IPS-18c (cell line): ENCODE results near the gene KRT12.
"Not testable (repeated sequence)": the region's sequence is repeated elsewhere in the genome, so short reads cannot be mapped to it uniquely, and the experiment has no call there.

ENCODE experiments used
- H3K4me3 ChIP-seq: 2 replicates; pipeline ENCODE4 v1.7.0; 2013; ENCODE audit warnings: low read depth, mild to moderate bottlenecking, low read length, moderate library complexity; ENCODE audit not compliant: insufficient read depth
- H3K9me3 ChIP-seq: one replicate; pipeline ENCODE4 v1.6.1; 2013; ENCODE audit warnings: mild to moderate bottlenecking, low read length, moderate library complexity; ENCODE audit not compliant: control insufficient read depth, insufficient read depth

KRT12 gene

DNA sequence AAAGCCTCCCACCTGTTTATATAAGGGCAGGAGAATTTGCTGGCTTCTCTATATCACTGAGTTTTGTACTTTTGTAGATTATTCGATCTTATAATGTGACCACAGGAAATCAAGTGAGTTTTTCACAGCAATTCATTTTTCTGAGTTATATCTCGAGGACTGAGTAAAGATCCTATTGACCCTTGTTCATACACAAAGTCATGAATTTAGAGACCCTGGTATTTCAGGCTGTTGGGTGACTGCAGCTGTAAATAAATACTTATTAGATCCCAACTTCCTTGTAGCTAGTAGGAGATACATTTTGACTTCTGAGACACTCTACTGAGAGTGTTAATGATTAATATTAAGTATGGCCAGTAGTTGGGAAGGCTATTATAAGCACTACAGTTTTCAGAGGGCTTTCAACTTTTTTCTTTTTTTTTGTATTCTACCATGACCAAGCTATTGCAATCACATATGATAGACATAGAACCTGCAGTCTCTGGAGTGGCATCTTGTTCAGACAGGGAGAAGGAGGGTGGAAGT, 21.2 kb upstream of the KRT12 start:
- no peaks in the 10 kb centered on the region for H3K9me3 ChIP-seq
- no peak overlapping the region for H3K4me3 ChIP-seq

DNA sequence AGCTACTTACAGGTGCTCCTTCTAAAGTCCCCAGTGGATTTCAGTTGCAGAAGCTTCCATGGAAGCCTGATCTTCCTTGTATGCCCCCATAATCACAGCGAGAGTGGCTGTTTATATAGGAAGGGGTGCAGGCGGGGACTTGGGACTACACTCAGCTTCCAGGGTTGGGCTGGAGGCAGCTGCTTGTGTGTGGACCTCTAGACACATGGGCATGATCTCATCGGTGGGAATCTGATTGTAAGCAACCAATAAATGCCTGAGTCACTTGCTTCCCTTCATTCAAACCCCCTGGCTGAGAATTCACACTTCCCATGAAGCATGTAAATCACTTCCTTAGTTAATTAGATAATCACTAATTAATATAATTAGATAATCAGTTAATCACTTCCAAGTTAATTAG, 19.1 kb upstream of the KRT12 start:
- no peak overlapping the region for H3K4me3 ChIP-seq
- H3K9me3 ChIP-seq: no peaks in the 10 kb centered on the region

DNA sequence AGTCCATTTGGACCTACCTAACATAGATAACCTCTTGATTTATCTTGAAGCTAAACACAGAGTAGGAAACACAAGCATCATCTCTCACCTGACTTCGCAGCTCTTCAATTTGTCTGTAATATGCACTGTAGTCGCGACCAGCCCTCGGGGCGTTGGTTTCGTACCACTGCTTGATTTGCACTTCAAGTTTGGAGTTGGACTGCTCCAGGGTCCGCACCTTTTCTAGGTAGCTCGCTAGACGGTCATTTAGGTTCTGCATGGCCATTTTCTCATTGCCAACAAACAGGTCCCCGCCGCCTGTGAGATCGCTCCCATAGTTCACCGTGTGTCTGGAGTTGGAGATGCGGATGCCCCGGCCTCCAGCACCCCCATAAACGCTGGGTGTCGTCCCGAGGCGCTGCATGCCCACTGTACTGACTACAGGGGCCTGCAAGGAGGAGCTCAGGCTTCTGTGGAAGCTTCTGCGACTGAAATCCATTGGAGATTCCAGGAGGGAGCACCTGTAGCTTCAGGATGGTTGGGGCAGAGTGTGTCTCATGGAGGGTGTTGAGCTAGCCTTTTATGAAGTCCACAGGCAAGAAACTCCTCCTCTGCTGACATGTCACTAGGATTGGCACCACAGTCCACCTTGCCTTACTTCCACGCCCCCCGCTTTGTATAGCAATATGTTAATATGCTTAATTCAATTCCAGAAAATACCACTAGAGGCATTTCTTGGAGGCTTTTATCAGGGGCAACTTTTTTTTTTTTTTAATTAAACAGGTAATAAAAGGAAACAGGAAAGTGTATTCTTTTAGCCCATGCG, 17.9 kb upstream of the KRT12 start, which contains the start of gene KRT20:
KRT20 (minus strand) TSS at position 535 of the 805 bp plus-strand sequence; CDS start at position 478, 57 bp downstream.
- Histone ChIP-seq H3K4me3 (no peak within 1 kb of the TSS), H3K9me3 (no peaks in the 10 kb centered on the region)

DNA sequence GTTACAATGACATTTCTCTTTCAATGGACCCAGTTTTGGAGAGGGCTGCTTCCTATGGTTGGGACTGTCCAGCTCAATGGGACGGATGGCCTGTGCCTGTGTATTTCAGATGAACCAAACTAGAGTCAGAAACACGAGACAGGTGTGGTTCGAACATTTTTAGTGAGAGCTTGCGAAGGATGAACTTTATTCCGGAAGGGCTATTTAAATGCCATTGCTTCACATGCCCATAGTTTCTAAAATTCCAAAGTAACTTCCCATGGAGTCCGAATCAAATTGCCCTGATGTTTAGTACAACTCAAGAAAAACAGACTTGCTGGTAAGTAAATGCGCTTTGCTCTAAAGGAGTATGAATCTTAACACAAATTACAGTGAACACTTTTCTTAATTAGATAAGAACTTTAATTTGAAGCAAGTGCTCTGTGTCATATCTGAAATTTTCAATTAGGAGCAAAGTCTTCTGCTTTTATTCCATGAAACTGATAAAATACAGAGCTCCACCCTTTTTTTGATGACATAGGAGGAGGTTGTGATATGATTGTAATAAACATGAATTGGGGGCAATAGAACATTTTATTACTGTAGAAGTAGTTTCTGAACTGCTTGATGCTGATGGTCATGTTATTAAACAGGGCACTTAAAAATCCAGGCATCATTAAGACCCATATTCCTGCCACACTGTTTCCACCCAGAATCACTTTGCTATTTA, 16.8 kb upstream of the KRT12 start:
- H3K9me3 ChIP-seq: no peaks in the 10 kb centered on the region
- no peak overlapping the region for H3K4me3 ChIP-seq

DNA sequence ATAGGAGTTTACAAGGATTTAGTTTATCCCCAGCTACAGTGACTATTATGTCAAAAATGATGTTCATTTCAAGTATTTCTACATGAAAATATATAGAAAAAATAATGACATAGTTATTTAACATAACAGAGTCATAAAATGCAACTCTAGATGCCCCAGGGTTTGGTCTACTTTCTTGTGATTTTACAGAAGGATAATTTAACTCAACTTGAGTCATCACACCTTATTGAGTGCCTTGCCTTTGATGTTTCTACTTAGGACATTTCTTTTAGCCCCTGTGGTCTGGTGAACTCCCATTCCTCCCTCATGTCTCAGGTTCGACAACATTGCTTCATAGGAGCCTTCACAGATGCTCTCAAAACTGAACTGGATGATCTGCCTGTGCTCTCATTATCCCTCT, 16.0 kb upstream of the KRT12 start:
- Histone ChIP-seq H3K4me3 (no peak overlapping the region), H3K9me3 (no peaks in the 10 kb centered on the region)

DNA sequence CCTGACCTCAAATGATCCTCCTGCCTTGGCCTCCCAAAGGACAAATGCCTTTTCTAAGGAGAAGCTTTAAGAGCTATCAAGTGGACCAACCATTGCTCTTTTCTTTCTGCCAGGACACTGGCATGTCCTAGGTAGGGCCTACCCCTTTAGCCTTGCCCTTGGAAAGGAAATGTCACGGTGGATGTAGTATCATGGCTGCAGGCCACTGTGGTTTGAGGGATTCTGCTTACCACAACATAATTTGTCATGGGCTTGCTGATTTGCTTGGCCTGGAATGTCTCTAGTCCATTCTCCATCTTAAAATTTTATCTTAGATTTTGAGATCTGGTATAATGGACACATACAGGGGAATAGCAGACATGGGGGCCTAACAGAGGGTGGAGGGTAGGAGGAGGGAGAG, 12.0 kb upstream of the KRT12 start:
- Histone ChIP-seq H3K4me3 (no peak overlapping the region), H3K9me3 (no peaks in the 10 kb centered on the region)

DNA sequence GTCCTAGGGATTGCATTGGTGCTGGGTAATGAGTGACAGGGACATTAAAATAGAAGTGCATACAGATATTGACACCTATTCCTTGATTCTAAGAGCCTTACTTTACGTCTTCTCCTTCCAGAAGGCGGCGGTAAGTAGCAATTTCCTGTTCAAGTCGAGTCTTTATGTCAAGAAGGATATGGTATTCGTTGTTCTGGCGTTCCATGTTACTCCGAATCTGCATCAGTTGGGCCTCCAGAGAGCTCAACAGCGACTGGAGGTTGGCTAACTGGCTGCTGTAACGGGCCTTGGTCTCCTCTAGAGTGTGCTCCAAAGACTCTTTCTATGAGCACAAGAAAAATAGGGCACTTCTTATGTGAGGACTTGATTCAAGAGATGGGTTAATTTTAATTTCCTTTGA, 11.0 kb upstream of the KRT12 start:
- Histone ChIP-seq H3K4me3 (no peak overlapping the region), H3K9me3 (no peaks in the 10 kb centered on the region)

DNA sequence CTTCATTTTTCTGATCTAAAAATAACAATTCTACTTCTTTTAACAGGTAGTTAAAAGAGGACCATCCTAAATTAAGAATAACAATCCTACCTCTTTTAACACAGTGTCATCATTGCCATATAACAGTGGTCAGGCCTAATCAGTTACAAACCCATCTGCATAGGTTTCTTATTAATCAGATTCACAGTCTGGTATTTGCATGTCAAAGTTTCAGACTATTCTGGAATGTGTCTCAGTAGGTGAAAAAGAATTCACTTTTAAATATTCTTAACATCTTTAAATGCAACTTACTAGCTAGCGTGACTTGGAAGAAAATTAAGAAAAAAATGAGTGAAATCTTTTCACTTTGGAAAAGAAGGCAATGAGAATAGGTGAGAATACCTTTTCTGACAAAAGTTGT, 6.8 kb upstream of the KRT12 start:
- H3K9me3 ChIP-seq: no peaks in the 10 kb centered on the region

DNA sequence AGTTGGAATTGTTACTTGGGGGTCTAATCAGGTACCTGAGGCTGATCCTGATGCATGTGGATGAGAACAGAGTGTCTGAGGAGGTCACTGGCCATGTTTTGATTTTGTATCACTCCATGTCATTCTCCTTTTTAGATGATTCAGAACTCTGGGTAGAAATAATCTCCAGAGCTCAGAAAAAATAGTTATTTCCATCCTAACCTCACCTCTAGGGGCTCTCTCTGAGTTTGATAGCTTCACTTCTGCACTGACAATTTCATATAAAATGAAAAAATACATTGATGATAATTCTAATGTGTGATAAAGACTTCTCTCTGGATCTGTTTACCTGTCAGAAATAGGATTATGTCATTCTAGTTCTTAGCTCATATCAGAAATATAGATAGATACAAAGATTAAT, 6.2 kb upstream of the KRT12 start:
- Histone ChIP-seq H3K4me3 (no peak overlapping the region), H3K9me3 (no peaks in the 10 kb centered on the region)

More for the DNA sequence above, 6.8 kb upstream of the KRT12 start:
- H3K4me3 ChIP-seq: no peak overlapping the region

DNA sequence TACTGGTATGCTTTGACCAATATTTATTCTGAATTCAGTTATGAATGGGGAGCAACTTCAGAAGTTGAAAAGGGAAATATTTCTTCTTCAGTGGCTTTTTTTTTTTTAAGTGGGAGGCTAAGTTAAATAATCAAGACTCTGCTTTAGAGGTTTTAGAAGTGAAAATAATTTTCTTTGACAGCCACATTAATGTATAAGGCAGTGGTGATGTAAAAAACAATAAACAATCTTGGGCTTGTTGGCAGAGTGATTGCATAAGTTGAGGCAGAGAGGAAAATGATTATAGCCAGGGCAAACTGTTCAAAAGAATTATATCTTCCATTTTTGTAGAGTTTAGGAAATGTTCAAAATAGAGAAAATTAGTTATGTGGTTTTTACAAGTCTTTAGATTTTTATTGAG, 5.4 kb upstream of the KRT12 start:
- no peak overlapping the region for H3K4me3 ChIP-seq
- no peaks in the 10 kb centered on the region for H3K9me3 ChIP-seq

DNA sequence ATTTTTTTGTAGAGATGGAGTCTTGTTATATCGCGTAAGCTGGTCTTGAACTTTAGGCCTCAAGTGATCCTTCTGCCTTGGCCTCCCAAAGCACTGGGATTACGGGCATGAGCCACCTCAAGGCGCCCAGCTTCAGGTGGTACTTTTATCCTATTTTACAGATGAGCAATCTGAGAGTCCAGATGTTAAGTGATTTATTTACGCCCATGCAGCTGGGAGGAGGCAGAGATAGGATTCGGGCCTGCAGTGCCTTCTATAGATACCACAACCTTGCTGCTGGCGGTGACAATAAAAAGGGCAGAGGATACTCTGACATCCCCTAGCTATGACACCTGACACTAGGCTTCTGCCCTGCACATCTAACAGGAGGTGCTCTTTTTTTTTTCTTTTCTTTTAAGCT, 4.3 kb upstream of the KRT12 start:
- Histone ChIP-seq H3K9me3 (no peaks in the 10 kb centered on the region), H3K4me3 (no peak overlapping the region)

DNA sequence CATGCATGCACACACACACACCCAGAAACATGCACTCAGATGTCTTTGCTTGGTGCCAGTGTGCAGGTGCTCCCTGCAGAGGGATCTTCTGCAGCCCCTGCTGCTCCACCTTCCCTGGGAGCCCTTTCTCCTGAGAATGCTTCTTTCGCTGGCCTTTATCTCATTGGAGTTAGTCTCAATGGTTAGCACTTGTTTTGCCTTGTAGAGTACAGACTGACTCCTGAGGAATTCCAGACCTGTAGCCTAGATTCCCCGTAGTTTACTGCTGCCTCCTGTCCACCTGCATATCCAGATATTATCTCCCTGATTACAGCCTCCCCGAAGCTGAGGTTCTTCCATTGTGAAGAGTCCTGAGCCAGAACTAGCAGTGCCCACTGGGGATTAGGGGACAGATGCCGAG, 3.1 kb upstream of the KRT12 start:
- H3K9me3 ChIP-seq: no peaks in the 10 kb centered on the region
- H3K4me3 ChIP-seq: no peak overlapping the region

DNA sequence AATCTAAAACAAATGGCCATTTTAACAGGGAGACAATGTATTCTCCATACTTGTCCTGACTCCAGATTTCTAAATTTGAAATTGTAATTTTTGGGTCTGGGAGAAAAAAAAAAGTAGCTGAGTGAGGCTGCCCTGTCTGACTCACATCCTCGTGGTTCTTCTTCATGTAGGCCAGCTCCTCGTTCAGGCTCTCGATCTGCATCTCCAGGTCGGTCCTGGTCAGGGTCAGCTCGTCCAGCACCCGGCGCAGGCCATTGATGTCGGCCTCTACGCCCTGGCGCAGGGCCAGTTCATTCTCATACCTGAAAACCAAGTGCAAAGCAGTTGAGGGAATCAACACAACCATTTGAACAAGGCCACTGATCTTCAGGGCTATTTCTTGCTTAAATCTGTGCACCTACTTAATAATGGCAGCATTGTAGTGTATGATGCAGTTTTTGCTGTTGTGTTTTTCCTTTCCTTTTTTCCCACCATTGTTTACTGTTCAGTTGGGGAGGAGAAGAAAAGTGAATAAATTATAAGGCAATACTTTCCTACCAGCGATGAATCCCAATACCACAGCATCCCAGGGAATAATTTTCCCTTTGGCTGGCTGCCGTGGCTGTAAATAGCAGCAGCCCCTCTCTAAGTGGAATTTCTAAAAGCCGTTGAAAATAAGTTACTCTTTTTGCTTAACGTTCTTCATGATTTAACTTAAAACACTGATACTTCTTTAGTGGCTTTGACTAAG, 2.2 kb downstream of the KRT12 start:
- no peak overlapping the region for H3K4me3 ChIP-seq

DNA sequence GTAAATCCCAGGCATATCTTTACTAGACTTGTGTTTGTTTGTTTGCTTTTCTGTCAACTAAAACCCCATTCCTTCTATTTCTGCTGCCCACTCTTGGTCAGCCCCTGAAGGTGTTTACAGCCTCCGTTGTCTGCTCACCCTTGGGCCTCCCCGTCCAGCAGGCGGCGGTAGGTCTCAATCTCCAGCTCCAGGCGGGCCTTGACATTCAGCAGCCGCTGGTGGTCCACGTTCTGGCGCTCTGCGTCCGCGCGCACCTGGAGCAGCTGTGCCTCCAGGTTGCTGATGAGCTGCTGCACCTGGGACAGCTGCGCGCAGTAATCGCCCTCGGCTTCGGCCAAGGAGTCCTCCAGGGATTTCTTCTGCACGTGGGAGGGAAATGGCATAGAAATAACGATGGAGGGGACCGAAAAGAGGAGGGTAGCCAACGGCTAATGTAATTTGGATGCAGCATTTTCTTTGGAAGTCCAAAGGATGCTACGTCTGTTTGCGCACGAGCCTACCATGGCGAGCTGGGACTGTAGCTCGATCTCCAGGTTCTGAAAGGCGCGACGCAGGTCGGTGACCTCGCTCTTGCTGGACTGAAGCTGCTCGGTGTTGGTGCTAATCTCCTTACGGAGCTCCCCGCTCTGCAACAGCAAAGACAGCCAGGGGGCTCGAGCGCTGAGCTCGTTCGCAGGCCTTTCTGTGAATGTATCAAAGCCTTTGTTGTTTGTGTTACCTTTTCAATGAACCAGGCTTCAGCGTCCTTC, 3.9 kb downstream of the KRT12 start:
- no peak overlapping the region for H3K4me3 ChIP-seq
- no peaks in the 10 kb centered on the region for H3K9me3 ChIP-seq

More for the DNA sequence above, 2.2 kb downstream of the KRT12 start:
- no peaks in the 10 kb centered on the region for H3K9me3 ChIP-seq

DNA sequence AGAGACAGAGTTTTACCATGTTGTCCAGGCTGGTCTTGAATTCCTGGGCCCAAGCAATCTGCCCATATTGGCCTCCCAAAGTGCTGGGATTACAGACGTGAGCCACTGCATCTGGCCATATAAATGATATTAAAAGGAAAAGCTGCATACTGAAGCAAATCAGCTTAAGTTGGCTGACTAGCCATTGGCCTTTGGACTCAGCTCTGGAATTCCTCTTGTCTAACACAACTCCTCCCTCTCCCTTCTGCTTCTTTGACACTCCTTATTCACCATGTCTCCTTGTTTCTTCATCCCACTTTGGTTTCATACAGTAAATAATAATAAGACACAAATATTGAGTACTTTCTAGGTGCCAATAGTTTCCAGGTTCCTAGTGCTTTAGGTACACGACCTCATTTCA, 7.5 kb downstream of the KRT12 start:
- no peaks in the 10 kb centered on the region for H3K9me3 ChIP-seq
- H3K4me3 ChIP-seq: no peak overlapping the region

DNA sequence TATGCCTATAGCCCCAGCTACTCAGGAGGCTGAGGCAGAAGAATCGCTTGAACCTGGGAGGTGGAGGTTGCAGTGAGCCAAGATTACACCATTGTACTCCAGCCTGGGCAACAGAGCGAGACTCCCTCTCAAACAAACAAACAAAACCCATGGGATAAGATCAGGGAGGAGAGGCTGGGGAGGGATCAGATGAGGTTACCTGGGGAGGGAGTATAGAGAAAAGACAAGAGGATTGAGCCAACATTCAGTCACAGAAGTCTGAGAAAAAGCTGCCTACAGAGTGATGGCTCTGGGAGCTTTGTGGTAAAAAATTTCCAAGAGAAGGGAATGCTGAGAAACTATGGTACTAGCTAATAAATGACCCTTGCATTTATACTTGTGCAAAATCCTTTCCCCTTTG, 8.4 kb downstream of the KRT12 start:
- not testable (repeated sequence) for H3K4me3 ChIP-seq, H3K9me3 ChIP-seq

DNA sequence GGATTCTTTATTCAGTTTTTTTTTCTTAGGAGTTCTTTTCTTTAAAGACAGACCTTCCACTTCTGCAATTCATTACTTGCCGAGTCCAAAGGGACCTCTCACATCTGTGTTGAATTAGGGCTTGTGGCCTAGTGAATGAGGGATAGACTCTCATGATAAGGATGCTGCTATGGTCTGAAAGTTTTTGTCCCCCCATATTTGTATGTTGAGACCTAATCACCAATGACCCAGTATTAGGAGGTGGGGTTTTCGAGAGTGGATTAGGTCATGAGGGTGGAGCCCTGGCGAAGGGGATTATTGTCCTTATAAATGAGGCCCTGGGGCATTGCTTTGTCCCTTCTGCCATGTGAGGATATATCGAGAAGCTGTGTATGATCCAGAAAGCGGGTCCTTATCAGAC, 9.5 kb downstream of the KRT12 start:
- H3K4me3 ChIP-seq: no peak overlapping the region

More for the DNA sequence above, 9.5 kb downstream of the KRT12 start:
- no peaks in the 10 kb centered on the region for H3K9me3 ChIP-seq
